ENCODE data around the gene TNS3.

Gene TNS3

DNA sequence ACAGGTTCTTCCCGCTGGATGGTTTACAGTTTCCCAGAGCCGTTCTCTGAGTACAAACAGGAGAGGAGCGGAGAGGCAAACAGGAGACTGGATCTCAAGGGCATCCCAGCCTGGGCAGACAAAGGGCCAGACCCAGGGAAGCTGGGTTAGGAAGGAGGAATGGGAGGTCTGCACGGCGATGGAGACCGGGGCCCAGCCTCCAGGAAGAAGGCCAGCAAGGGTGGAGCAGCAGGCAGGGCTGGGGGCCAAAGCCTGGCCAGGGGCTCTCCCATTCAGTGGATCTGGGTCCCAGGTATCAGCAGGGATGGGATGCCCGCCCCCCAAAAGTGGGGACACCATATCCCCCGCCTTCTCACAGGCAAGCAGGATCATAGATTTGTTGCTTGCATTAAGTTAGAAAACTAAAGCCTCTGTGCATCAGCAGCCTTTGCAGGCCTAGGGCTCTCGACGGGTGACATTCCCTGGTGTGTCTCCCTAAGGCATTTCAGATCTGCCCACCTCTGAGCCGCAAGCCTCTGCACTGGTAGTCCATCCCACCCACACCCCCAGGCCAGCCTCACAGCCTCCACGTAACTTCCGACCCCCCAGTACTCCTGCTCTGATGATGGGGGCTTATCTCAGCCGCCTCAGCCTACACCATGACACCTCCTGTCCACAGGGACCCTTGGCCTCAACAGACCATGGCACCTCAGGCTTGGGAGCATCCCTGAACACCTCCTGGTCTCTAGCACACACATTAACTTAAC, 59.9 kb downstream of the TNS3 start:
- DNase-seq (ENCODE audit: low read depth in 2 of 2): no peak

GRCh38 chr7:47521011-47521795, 60.7 kb downstream of the TNS3 start:
- no peak for DNase-seq (ENCODE audit: low read depth in 2 of 2)

DNA sequence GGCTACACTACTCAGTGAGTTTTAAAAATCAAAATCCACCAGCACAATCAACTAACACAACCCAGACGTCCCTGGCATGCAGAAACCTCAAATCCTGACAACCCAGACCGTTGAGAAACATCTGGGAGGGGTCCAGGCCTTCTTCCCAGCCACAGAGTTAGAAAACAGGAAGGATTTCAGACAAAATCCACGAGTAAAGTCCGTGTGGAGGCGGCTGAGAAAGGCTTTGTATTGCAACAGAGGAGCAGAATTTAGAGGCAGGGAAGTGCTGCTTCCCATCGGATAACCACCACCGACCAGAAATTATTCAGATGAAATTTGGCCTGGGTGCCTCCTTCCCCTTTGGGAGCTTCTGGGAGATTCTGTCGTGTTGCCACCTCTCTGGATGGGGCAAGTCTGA, 61.5 kb downstream of the TNS3 start:
- no peak for DNase-seq (ENCODE audit: low read depth in 2 of 2)

DNA sequence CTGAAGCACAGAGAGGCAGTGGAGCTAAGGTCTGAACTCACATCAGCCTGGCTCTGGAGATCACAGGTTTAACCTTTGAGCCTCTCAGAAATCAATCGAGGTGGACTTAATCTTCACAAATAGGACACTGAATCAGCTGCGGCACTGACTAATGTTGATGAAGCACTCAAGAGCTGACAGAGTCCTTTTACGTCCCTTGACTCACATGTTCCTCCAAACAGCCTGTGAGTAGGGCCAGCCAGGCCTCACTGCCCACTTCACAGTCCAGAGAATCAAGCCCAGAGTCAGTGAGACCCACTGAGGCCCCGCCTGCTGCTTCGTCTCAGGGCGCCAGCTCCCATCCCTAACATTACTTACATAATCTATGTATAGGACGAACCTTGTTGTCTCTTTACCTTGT, 63.1 kb downstream of the TNS3 start:
- DNase-seq (ENCODE audit: low read depth in 2 of 2): no peak

GRCh38 chr7:47517821-47518480, 64.0 kb downstream of the TNS3 start:
- DNase-seq (ENCODE audit: low read depth in 2 of 2): no peak

- no peak for DNase-seq (ENCODE audit: low read depth in 2 of 2)
These were observed 64.8 kb downstream of the TNS3 start for GRCh38 chr7:47516985-47517600.

DNA sequence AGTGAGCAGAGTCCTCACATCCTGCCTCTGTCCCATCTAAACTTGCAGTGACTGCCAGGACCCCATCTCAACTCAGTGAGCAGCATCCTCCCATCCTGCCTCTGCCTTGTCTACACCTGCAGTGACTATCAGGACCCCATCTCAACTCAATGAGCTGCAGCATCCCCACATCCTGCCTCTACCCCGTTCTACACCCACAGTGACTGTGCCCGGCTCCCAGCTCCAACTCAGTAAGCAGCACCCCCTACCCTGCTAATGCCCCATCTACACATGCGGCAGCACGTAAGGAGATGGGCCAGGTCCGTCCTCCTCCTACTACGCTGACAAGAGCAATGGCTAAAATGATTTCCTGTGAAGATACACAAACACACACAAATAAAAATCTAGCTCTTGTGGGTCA, 65.5 kb downstream of the TNS3 start:
- DNase-seq (ENCODE audit: low read depth in 2 of 2): no peak

GRCh38 chr7:47515305-47515834, 66.5 kb downstream of the TNS3 start:
- DNase-seq (ENCODE audit: low read depth in 2 of 2): no peak

DNA sequence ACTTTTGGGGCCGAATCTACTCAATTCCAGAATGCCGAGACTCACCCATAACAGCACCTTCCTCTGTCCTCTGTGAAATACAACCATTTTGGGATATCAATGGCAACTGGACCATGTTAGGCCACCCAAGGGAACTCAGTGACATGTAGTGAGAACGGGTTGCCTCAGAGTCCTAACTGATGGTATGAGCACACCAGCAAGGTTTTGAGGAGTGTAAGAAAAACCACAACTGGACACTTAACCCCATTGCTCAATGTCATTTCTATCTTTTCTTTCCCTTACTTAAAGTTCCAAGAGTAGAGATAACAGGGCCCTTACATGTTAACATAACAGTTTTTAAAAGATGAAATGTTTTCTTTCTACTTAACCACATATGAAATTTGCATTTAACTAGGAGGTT, 67.1 kb downstream of the TNS3 start:
- DNase-seq (ENCODE audit: low read depth in 2 of 2): no peak

GRCh38 chr7:47514367-47514766, 67.5 kb downstream of the TNS3 start:
- DNase-seq (ENCODE audit: low read depth in 2 of 2): no peak

GRCh38 chr7:47513741-47514241, 68.1 kb downstream of the TNS3 start:
- no peak for DNase-seq (ENCODE audit: low read depth in 2 of 2)

- no peak for DNase-seq (ENCODE audit: low read depth in 2 of 2)
These were observed 69.3 kb downstream of the TNS3 start for GRCh38 chr7:47512481-47513176.

DNA sequence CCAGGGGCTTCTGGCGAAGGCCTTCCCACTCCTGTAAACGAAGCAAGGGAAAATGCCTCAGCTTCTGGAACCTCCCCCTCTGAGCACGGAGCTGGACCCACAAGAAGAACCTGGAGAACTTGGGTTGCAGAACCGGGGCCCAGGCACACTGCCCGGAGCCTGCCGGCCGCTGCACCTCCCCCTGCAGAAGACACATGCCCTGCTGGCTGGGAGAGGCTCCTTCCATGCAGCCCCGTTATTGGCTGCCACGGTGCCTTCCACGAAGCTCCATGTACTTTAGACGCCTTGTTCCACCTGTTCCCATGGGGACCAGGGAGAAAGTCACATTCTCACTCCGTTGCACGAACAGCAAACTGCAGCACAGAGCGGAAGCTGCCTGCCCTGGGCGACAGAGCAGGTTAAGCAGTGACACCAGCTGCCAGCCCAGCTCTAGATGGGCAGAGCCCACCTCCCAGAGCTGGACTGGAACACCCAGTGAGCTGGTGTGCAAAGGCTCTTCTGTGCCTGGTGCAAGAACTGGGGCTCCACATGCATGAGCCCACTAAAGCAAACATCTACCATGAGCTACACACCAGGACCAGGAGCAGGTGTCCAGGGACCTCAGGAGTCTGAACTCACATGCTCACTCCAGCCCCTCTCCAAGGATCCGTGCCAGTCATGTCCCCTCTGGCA, 70.1 kb downstream of the TNS3 start:
- DNase-seq (ENCODE audit: low read depth in 2 of 2): no peak

GRCh38 chr7:47510786-47511185, 71.1 kb downstream of the TNS3 start:
- no peak for DNase-seq (ENCODE audit: low read depth in 2 of 2)

DNA sequence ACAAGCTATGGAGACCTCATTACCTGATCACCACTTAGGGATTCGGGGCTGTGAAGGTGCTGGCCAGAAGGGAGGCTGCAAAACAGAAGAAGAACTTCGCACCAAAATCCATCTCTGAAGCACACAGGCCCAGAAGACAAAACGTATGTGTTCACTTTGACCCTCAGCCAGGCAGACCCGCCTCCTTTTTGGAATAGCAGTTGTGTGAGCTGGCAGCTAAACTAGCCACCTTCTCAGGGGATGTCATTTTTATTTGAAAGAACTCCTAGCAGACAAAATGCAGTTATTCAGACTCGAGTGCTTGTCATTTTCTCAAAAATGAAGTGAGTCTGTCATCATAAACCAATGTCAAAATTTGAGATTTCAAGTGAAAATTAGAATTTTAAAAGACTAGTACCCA, 71.7 kb downstream of the TNS3 start:
- no peak for DNase-seq (ENCODE audit: low read depth in 2 of 2)

GRCh38 chr7:47509571-47509970, 72.3 kb downstream of the TNS3 start:
- no peak for DNase-seq (ENCODE audit: low read depth in 2 of 2)

GRCh38 chr7:47508389-47509380, 73.2 kb downstream of the TNS3 start:
- no peak for DNase-seq (ENCODE audit: low read depth in 2 of 2)

- no peak for DNase-seq (ENCODE audit: low read depth in 2 of 2)
These were observed 74.4 kb downstream of the TNS3 start for GRCh38 chr7:47507522-47507921.
